ENCODE results near the gene ARID1A. TPM values are rescaled to one million over a fixed set of nuclear protein-coding genes. Genes with fewer than 3 reads are reported as not detected.

The ARID1A gene
- total and polyA plus RNA-seq, 2 experiments from 2014 or later: 8.2 to 13.4 TPM

DNA sequence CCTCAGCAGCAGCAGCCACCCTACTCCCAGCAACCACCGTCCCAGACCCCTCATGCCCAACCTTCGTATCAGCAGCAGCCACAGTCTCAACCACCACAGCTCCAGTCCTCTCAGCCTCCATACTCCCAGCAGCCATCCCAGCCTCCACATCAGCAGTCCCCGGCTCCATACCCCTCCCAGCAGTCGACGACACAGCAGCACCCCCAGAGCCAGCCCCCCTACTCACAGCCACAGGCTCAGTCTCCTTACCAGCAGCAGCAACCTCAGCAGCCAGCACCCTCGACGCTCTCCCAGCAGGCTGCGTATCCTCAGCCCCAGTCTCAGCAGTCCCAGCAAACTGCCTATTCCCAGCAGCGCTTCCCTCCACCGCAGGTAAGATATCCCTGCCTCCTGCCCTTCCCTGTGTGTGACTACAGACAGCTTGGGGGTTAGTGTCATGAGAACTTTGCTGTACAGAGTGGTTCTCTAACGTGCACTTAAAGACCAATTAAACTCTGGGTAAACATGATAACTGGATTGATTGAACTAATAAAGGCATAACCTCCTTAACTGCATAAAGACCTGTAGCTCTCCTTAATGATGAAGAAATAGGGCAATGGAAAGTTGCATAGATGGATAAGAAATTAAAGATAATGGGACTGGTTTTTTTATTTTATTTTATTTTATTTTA, 35.6 kb downstream of the ARID1A start:
- in situ Hi-C loops (cut with MboI): no loop called here
- Histone ChIP-seq H3K4me3 (no peak overlapping the region), H3K9me3 (ENCODE audit: low read depth) (no peaks in the 10 kb centered on the region), H2AFZ (no peak overlapping the region), H3K4me2 (ENCODE audit: unreplicated experiment) (no peak overlapping the region), H3K36me3 (ENCODE audit: low read depth) (peaks cover 29% of the 10 kb centered on the region), H3K9me2 (ENCODE audit: insufficient read depth) (no peaks in the 10 kb centered on the region), H3K27me3 (replicated peaks; ENCODE audit: insufficient read depth) (no peaks in the 10 kb centered on the region), H3K79me2 (ENCODE audit: insufficient read depth) (peaks cover 83% of the 10 kb centered on the region), H4K20me1 (ENCODE audit: insufficient read depth) (peaks cover 7% of the 10 kb centered on the region; the same call in 1 of the 2 replicates), H3K27ac (no peak overlapping the region), H3K9ac (no peak overlapping the region), H3F3A (ENCODE audit: insufficient read depth) (peaks cover 37% of the 10 kb centered on the region), H3K4me1 (ENCODE audit: insufficient read depth) (peaks cover 43% of the 10 kb centered on the region)
- DNase-seq: no peak
- TF ChIP-seq EZH2phosphoT487 (IDR thresholded peaks at IDR 0.05; ENCODE audit: insufficient read depth, low read depth) (no peak), EZH2 (IDR thresholded peaks at IDR 0.05; ENCODE audit: insufficient read depth, poor library complexity, severe bottlenecking) (no peak)
- 89 to 92% methylated on average over 10 to 11 of the region's 11 CpGs for WGBS, 2 experiments (ENCODE audit: low coverage in 1 of 2, low lambda C conversion rate in 2 of 2, missing lambda C conversion rate in 2 of 2)

DNA sequence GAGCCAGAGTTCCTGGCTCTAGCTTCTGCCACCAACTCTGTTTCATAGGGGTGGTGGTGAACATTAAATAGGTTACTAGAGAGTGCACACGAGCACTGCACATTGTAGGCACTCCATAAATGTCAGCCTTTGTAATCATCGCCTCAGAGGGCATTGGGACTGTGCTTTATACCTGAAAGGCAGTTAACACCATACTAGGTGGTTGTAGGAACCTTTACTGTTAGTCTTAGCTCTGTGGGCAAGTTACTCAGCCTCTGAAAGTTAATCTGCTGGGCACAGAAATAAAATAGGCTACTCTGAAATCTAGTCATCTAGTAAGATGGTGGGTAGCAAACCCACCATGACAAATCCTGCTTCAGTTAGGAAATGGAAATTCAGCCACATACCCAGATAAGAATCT, 37.6 kb downstream of the ARID1A start:
- Histone ChIP-seq H3K9me3 (ENCODE audit: low read depth) (no peaks in the 10 kb centered on the region), H3F3A (ENCODE audit: insufficient read depth) (peaks cover 37% of the 10 kb centered on the region), H3K9me2 (ENCODE audit: insufficient read depth) (no peaks in the 10 kb centered on the region), H3K36me3 (ENCODE audit: low read depth) (peaks cover 35% of the 10 kb centered on the region), H4K20me1 (ENCODE audit: insufficient read depth) (no peaks in the 10 kb centered on the region; the same call in 1 of the 2 replicates), H3K4me1 (ENCODE audit: insufficient read depth) (peaks cover 33% of the 10 kb centered on the region), H3K27ac (peak overlapping the region; percentile 54; the same call in 1 of the 2 replicates), H3K9ac (no peak overlapping the region), H3K27me3 (replicated peaks; ENCODE audit: insufficient read depth) (no peaks in the 10 kb centered on the region), H3K4me3 (no peak overlapping the region), H3K4me2 (ENCODE audit: unreplicated experiment) (no peak overlapping the region), H2AFZ (no peak overlapping the region), H3K79me2 (ENCODE audit: insufficient read depth) (peaks cover 83% of the 10 kb centered on the region)
- TF ChIP-seq EZH2 (IDR thresholded peaks at IDR 0.05; ENCODE audit: insufficient read depth, poor library complexity, severe bottlenecking): no peak
- no peak for TF ChIP-seq EZH2phosphoT487 (IDR thresholded peaks at IDR 0.05; ENCODE audit: insufficient read depth, low read depth)
- WGBS, 2 experiments (ENCODE audit: low coverage in 1 of 2, low lambda C conversion rate in 2 of 2, missing lambda C conversion rate in 2 of 2): 97 to 100% methylated on average over 2 of the region's 2 CpGs
- in situ Hi-C loops (cut with MboI): no loop called here
- no peak for DNase-seq

DNA sequence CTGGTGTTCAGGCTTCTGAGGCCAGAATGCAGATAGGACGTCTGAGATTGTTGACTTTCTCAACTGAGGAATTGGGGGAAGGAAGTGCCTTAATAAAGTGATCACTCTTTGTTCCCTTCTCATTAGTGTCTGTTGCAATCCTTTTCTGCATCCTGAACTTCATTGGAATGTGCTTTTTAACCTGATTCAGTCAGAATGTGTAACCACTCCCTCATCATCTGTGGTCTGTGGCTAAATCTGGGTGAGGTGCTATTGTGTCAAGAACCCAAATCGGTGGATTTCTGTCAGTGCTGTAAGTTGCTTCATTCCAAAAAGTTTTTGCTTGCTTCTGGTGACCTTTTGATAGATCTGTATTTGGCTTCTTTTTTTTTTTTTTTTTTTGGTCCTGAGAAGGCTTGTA, 38.2 kb downstream of the ARID1A start:
- DNase-seq: peak; percentile 81
- no peaks in the 10 kb centered on the region; the same call in 1 of the 2 replicates for H4K20me1 ChIP-seq (ENCODE audit: insufficient read depth)
- H3F3A ChIP-seq (ENCODE audit: insufficient read depth): peaks cover 37% of the 10 kb centered on the region
- H3K79me2 ChIP-seq (ENCODE audit: insufficient read depth): peaks cover 83% of the 10 kb centered on the region
- in situ Hi-C loops (cut with MboI): no loop called here
- no peaks in the 10 kb centered on the region for H3K9me2 ChIP-seq (ENCODE audit: insufficient read depth)
- H3K4me1 ChIP-seq (ENCODE audit: insufficient read depth): peaks cover 33% of the 10 kb centered on the region
- H3K4me2 ChIP-seq (ENCODE audit: unreplicated experiment): peak overlapping the region; percentile 58
- H3K4me3 ChIP-seq: no peak overlapping the region
- H3K9me3 ChIP-seq (ENCODE audit: low read depth): no peaks in the 10 kb centered on the region
- 0 out of 2 replicates have a peak overlapping the region, but pooled peaks have one; percentile 4 for H3K9ac ChIP-seq
- H3K36me3 ChIP-seq (ENCODE audit: low read depth): peaks cover 35% of the 10 kb centered on the region
- 0% methylated on average over 2 of the region's 2 CpGs for WGBS, 2 experiments (ENCODE audit: low coverage in 1 of 2, low lambda C conversion rate in 2 of 2, missing lambda C conversion rate in 2 of 2)
- TF ChIP-seq EZH2phosphoT487 (IDR thresholded peaks at IDR 0.05; ENCODE audit: insufficient read depth, low read depth) (peak; percentile 89), EZH2 (IDR thresholded peaks at IDR 0.05; ENCODE audit: insufficient read depth, poor library complexity, severe bottlenecking) (no peak)
- H3K27me3 ChIP-seq (replicated peaks; ENCODE audit: insufficient read depth): no peaks in the 10 kb centered on the region
- H3K27ac ChIP-seq: peak overlapping the region; percentile 54
- no peak overlapping the region for H2AFZ ChIP-seq

DNA sequence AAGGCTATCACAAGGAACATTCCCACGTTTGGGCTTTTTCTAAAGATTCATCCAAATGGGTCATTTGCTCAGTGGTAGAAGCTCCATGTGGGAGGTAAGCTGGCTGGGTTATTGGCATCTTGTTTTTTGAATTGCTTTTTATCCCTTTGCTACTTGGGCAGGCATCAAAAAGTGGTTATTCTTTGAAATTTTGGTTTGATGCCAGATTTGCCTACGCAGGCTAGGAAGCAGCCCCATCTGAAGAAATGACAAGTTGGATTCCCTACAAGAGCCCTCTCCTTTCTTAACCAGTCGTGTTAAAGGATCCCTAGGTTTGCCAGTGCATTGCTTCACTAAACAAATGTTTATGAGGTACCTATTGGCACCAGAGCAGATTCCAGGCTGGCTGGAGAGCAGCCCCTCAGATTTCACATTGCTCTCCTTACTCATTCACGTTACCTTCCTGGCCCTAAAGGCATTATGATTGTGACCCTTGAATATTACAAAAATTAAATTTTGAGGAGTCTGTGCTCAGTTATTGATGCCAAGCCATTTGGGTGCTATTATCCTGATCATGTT, 38.8 kb downstream of the ARID1A start:
- H3K9me2 ChIP-seq (ENCODE audit: insufficient read depth): no peaks in the 10 kb centered on the region
- no peak overlapping the region for H3K4me3 ChIP-seq
- H3K27ac ChIP-seq: peak overlapping the region; percentile 54
- peaks cover 37% of the 10 kb centered on the region for H3F3A ChIP-seq (ENCODE audit: insufficient read depth)
- DNase-seq: peak; percentile 48
- H3K4me1 ChIP-seq (ENCODE audit: insufficient read depth): peaks cover 33% of the 10 kb centered on the region
- peak overlapping the region; percentile 58 for H3K4me2 ChIP-seq (ENCODE audit: unreplicated experiment)
- no peak overlapping the region for H2AFZ ChIP-seq
- 52 to 57% methylated on average over 4 of the region's 4 CpGs for WGBS, 2 experiments (ENCODE audit: low coverage in 1 of 2, low lambda C conversion rate in 2 of 2, missing lambda C conversion rate in 2 of 2)
- no peaks in the 10 kb centered on the region; the same call in 1 of the 2 replicates for H4K20me1 ChIP-seq (ENCODE audit: insufficient read depth)
- peak overlapping the region; percentile 4; the same call in 1 of the 2 replicates for H3K9ac ChIP-seq
- no peaks in the 10 kb centered on the region for H3K9me3 ChIP-seq (ENCODE audit: low read depth)
- peaks cover 83% of the 10 kb centered on the region for H3K79me2 ChIP-seq (ENCODE audit: insufficient read depth)
- in situ Hi-C loops (cut with MboI): no loop called here
- TF ChIP-seq EZH2 (IDR thresholded peaks at IDR 0.05; ENCODE audit: insufficient read depth, poor library complexity, severe bottlenecking): no peak
- TF ChIP-seq EZH2phosphoT487 (IDR thresholded peaks at IDR 0.05; ENCODE audit: insufficient read depth, low read depth): no peak
- H3K36me3 ChIP-seq (ENCODE audit: low read depth): peaks cover 35% of the 10 kb centered on the region
- no peaks in the 10 kb centered on the region for H3K27me3 ChIP-seq (replicated peaks; ENCODE audit: insufficient read depth)
